Activated naive CD8-positive, alpha-beta T cell treated with anti-CD3 and anti-CD28 coated beads for 36 hours (primary cell): ENCODE measurements around the gene ANGPTL4. TPM values are rescaled to one million over a fixed set of nuclear protein-coding genes. Genes with fewer than 3 reads are reported as not detected.
A peak's percentile ranks its signal among the peaks of the same experiment; 100 is the strongest.
"Not testable (repeated sequence)": the region's sequence is repeated elsewhere in the genome, so short reads cannot be mapped to it uniquely, and the experiment has no call there.

Experiments
- DNase-seq: peaks from one replicate; pipeline ENCODE4 v3.0.0; 2021
- H3K27ac Mint-ChIP-seq: one replicate; pipeline ENCODE4 v1.8.0; 2022; ENCODE audit warnings: mild to moderate bottlenecking, moderate library complexity, mixed read lengths
- H3K27me3 Mint-ChIP-seq: one replicate; pipeline ENCODE4 v1.8.0; 2022; ENCODE audit warnings: mild to moderate bottlenecking, mixed read lengths
- H3K36me3 Mint-ChIP-seq: one replicate; pipeline ENCODE4 v1.8.0; 2021; ENCODE audit warnings: mild to moderate bottlenecking, mixed read lengths
- H3K4me1 Mint-ChIP-seq: one replicate; pipeline ENCODE4 v1.8.0; 2021; ENCODE audit warnings: mixed read lengths
- H3K4me3 Mint-ChIP-seq: one replicate; pipeline ENCODE4 v1.8.0; 2022; ENCODE audit warnings: mild to moderate bottlenecking, moderate library complexity, mixed read lengths
- H3K9me3 Mint-ChIP-seq: one replicate; pipeline ENCODE4 v1.8.0; 2022; ENCODE audit warnings: mixed read lengths
- total RNA-seq, 2 experiments: library from RNA; stranded (reverse); gene quantifications; one replicate each; pipeline ENCODE4 v1.2.3, GENCODE V29; 2021

The ANGPTL4 gene
- total RNA-seq, 2 experiments from 2014 or later: 1.9 to 2.1 TPM

- H3K4me1 Mint-ChIP-seq: peaks cover 9% of the 10 kb centered on the region
- H3K4me3 Mint-ChIP-seq: peak within 1 kb of the TSS; percentile 77
- H3K36me3 Mint-ChIP-seq: no peaks in the 10 kb centered on the region
- peak; percentile 95 for DNase-seq
- H3K27ac Mint-ChIP-seq: no peak within 1 kb of the TSS
- H3K27me3 Mint-ChIP-seq: peaks cover 22% of the 10 kb centered on the region
- H3K9me3 Mint-ChIP-seq: no peaks in the 10 kb centered on the region
Measured at GRCh38 chr19:8342684-8343482, 21.1 kb upstream of the ANGPTL4 start, which contains the start of gene KANK3. KANK3 (minus strand) TSS chr19:8343262; CDS start chr19:8337828, 5,434 bp downstream.

GRCh38 chr19:8343483-8343844 lies 20.5 kb upstream of the ANGPTL4 start:
- Mint-ChIP-seq H3K9me3 (no peaks in the 10 kb centered on the region), H3K27ac (no peak overlapping the region), H3K36me3 (no peaks in the 10 kb centered on the region), H3K27me3 (peaks cover 16% of the 10 kb centered on the region), H3K4me1 (peaks cover 9% of the 10 kb centered on the region), H3K4me3 (peak overlapping the region; percentile 77)
- no peak for DNase-seq

GRCh38 chr19:8349629-8350372 lies 14.2 kb upstream of the ANGPTL4 start:
- not testable (repeated sequence) for H3K27ac Mint-ChIP-seq, DNase-seq

GRCh38 chr19:8352134-8352827 lies 11.7 kb upstream of the ANGPTL4 start:
- Mint-ChIP-seq H3K36me3 (no peaks in the 10 kb centered on the region), H3K27me3 (peaks cover 30% of the 10 kb centered on the region), H3K4me1 (peaks cover 7% of the 10 kb centered on the region), H3K27ac (no peak overlapping the region), H3K4me3 (no peak overlapping the region), H3K9me3 (no peaks in the 10 kb centered on the region)
- no peak for DNase-seq

More at GRCh38 chr19:8349629-8350372, 14.2 kb upstream of the ANGPTL4 start:
- H3K4me3 Mint-ChIP-seq, H3K9me3 Mint-ChIP-seq, H3K36me3 Mint-ChIP-seq, H3K4me1 Mint-ChIP-seq: not testable (repeated sequence)
- peaks cover 30% of the 10 kb centered on the region for H3K27me3 Mint-ChIP-seq

GRCh38 chr19:8352845-8353244 lies 11.1 kb upstream of the ANGPTL4 start:
- H3K27ac Mint-ChIP-seq, H3K36me3 Mint-ChIP-seq, H3K9me3 Mint-ChIP-seq, H3K4me3 Mint-ChIP-seq, H3K4me1 Mint-ChIP-seq, DNase-seq: not testable (repeated sequence)
- H3K27me3 Mint-ChIP-seq: peaks cover 30% of the 10 kb centered on the region

GRCh38 chr19:8355631-8356402 lies 8.1 kb upstream of the ANGPTL4 start:
- Mint-ChIP-seq H3K4me1 (peaks cover 7% of the 10 kb centered on the region), H3K9me3 (no peaks in the 10 kb centered on the region), H3K36me3 (no peaks in the 10 kb centered on the region), H3K4me3 (no peak overlapping the region), H3K27ac (no peak overlapping the region), H3K27me3 (peaks cover 30% of the 10 kb centered on the region)
- no peak for DNase-seq

- Mint-ChIP-seq H3K27ac (no peak overlapping the region), H3K4me1 (peaks cover 9% of the 10 kb centered on the region), H3K4me3 (no peak overlapping the region), H3K9me3 (no peaks in the 10 kb centered on the region), H3K27me3 (peaks cover 22% of the 10 kb centered on the region), H3K36me3 (no peaks in the 10 kb centered on the region)
- DNase-seq: no peak
Measured at GRCh38 chr19:8357007-8357521, 6.9 kb upstream of the ANGPTL4 start.

GRCh38 chr19:8358948-8359347 lies 5.0 kb upstream of the ANGPTL4 start:
- Mint-ChIP-seq H3K36me3 (peaks cover 2% of the 10 kb centered on the region), H3K4me1 (peaks cover 16% of the 10 kb centered on the region), H3K27me3 (peaks cover 28% of the 10 kb centered on the region), H3K9me3 (no peaks in the 10 kb centered on the region), H3K27ac (no peak overlapping the region), H3K4me3 (no peak overlapping the region)
- DNase-seq: no peak

GRCh38 chr19:8360196-8360595 lies 3.8 kb upstream of the ANGPTL4 start:
- Mint-ChIP-seq H3K4me3 (no peak overlapping the region), H3K9me3 (no peaks in the 10 kb centered on the region), H3K36me3 (peaks cover 2% of the 10 kb centered on the region), H3K4me1 (peaks cover 17% of the 10 kb centered on the region), H3K27me3 (peaks cover 38% of the 10 kb centered on the region), H3K27ac (no peak overlapping the region)
- DNase-seq: no peak

- Mint-ChIP-seq H3K27me3 (peaks cover 58% of the 10 kb centered on the region), H3K9me3 (no peaks in the 10 kb centered on the region), H3K4me3 (peak overlapping the region; percentile 23), H3K4me1 (peaks cover 15% of the 10 kb centered on the region), H3K27ac (no peak overlapping the region), H3K36me3 (peaks cover 2% of the 10 kb centered on the region)
- DNase-seq: no peak
Measured at GRCh38 chr19:8361921-8362793, 1.8 kb upstream of the ANGPTL4 start.

GRCh38 chr19:8366121-8366581 lies 2.2 kb downstream of the ANGPTL4 start:
- H3K9me3 Mint-ChIP-seq: no peaks in the 10 kb centered on the region
- H3K4me1 Mint-ChIP-seq: peaks cover 23% of the 10 kb centered on the region
- peaks cover 71% of the 10 kb centered on the region for H3K27me3 Mint-ChIP-seq
- no peak for DNase-seq
- H3K27ac Mint-ChIP-seq: no peak overlapping the region
- peaks cover 2% of the 10 kb centered on the region for H3K36me3 Mint-ChIP-seq
- no peak overlapping the region for H3K4me3 Mint-ChIP-seq

GRCh38 chr19:8366961-8367326 lies 3.0 kb downstream of the ANGPTL4 start:
- Mint-ChIP-seq H3K4me3 (no peak overlapping the region), H3K9me3 (no peaks in the 10 kb centered on the region), H3K27ac (no peak overlapping the region), H3K36me3 (peaks cover 2% of the 10 kb centered on the region), H3K27me3 (peaks cover 68% of the 10 kb centered on the region), H3K4me1 (peaks cover 22% of the 10 kb centered on the region)
- DNase-seq: no peak

- H3K4me1 Mint-ChIP-seq: peaks cover 17% of the 10 kb centered on the region
Measured at GRCh38 chr19:8367327-8368001, 3.5 kb downstream of the ANGPTL4 start.

More at GRCh38 chr19:8367327-8368001, 3.5 kb downstream of the ANGPTL4 start:
- peaks cover 63% of the 10 kb centered on the region for H3K27me3 Mint-ChIP-seq
- H3K36me3 Mint-ChIP-seq: peaks cover 2% of the 10 kb centered on the region
- no peak overlapping the region for H3K4me3 Mint-ChIP-seq
- DNase-seq: no peak
- H3K9me3 Mint-ChIP-seq: no peaks in the 10 kb centered on the region
- H3K27ac Mint-ChIP-seq: no peak overlapping the region
